HFFc6 (cell line): ENCODE measurements around the gene CAT. TPM values are rescaled to one million over a fixed set of nuclear protein-coding genes. Genes with fewer than 3 reads are reported as not detected.

Source experiments
- DNase-seq: peaks from one replicate; pipeline ENCODE4 v3.0.0-alpha.2; 2018
- H3K27ac Mint-ChIP-seq: 2 replicates; pipeline ENCODE4 v1.8.0; 2020; ENCODE audit warnings: mild to moderate bottlenecking, mixed read lengths
- H3K27me3 Mint-ChIP-seq: 2 replicates; pipeline ENCODE4 v1.8.0; 2021; ENCODE audit warnings: mild to moderate bottlenecking, moderate library complexity, mixed read lengths; ENCODE audit not compliant: insufficient read depth
- H3K36me3 Mint-ChIP-seq: 2 replicates; pipeline ENCODE4 v1.8.0; 2021; ENCODE audit warnings: low read depth, mixed read lengths
- H3K4me1 Mint-ChIP-seq: 2 replicates; pipeline ENCODE4 v1.8.0; 2020; ENCODE audit warnings: low read depth, mixed read lengths
- H3K4me3 Mint-ChIP-seq: 2 replicates; pipeline ENCODE4 v1.8.0; 2020; ENCODE audit warnings: mild to moderate bottlenecking, moderate library complexity, mixed read lengths
- H3K9me3 Mint-ChIP-seq: 2 replicates; pipeline ENCODE4 v1.8.0; 2020; ENCODE audit warnings: mild to moderate bottlenecking, mixed read lengths
- total RNA-seq, 6 experiments: library from RNA; stranded (reverse); fragmentation: NEBNext Ultra II Directional; extraction: Animal tissue kit (Norgen Biotek cat#: 25700); gene quantifications; 2 replicates in 1 of 6; 3 replicates in 5 of 6; pipeline ENCODE4 v1.2.3, GENCODE V29; 2021
- TF ChIP-seq, protein P1 (sequence below): fragments of 200-600 bp; sonication (generic); IDR thresholded peaks from 2 replicates; pipeline ENCODE4 v1.5.0; 2021; ENCODE audit warnings: antibody characterized with exemption, mild to moderate bottlenecking

CAT gene
- total RNA-seq, 6 experiments from 2014 or later: 36.7 to 47.4 (median 42.9) TPM

- peaks cover 6% of the 10 kb centered on the region for H3K27me3 Mint-ChIP-seq
- H3K9me3 Mint-ChIP-seq: no peaks in the 10 kb centered on the region
- DNase-seq: no peak
- no peak overlapping the region for H3K4me3 Mint-ChIP-seq
- H3K36me3 Mint-ChIP-seq: no peaks in the 10 kb centered on the region
- no peak overlapping the region for H3K27ac Mint-ChIP-seq
- TF ChIP-seq, protein P1, sequence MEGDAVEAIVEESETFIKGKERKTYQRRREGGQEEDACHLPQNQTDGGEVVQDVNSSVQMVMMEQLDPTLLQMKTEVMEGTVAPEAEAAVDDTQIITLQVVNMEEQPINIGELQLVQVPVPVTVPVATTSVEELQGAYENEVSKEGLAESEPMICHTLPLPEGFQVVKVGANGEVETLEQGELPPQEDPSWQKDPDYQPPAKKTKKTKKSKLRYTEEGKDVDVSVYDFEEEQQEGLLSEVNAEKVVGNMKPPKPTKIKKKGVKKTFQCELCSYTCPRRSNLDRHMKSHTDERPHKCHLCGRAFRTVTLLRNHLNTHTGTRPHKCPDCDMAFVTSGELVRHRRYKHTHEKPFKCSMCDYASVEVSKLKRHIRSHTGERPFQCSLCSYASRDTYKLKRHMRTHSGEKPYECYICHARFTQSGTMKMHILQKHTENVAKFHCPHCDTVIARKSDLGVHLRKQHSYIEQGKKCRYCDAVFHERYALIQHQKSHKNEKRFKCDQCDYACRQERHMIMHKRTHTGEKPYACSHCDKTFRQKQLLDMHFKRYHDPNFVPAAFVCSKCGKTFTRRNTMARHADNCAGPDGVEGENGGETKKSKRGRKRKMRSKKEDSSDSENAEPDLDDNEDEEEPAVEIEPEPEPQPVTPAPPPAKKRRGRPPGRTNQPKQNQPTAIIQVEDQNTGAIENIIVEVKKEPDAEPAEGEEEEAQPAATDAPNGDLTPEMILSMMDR: no peak
- H3K4me1 Mint-ChIP-seq: no peaks in the 10 kb centered on the region
Observed at GRCh38 chr11:34516247-34517040, 77.7 kb downstream of the CAT start.

GRCh38 chr11:34519595-34520235 is 81.0 kb downstream of the CAT start:
- TF ChIP-seq, protein P1: no peak

GRCh38 chr11:34521265-34521664 is 82.5 kb downstream of the CAT start:
- Mint-ChIP-seq H3K4me3 (no peak overlapping the region), H3K4me1 (peaks cover 2% of the 10 kb centered on the region; the same call in 1 of the 2 replicates), H3K27ac (no peak overlapping the region), H3K9me3 (no peaks in the 10 kb centered on the region), H3K36me3 (no peaks in the 10 kb centered on the region), H3K27me3 (peaks cover 19% of the 10 kb centered on the region)
- no peak for DNase-seq
- TF ChIP-seq, protein P1: no peak

More at GRCh38 chr11:34519595-34520235, 81.0 kb downstream of the CAT start:
- Mint-ChIP-seq H3K27ac (no peak overlapping the region), H3K36me3 (no peaks in the 10 kb centered on the region), H3K27me3 (peaks cover 7% of the 10 kb centered on the region), H3K9me3 (no peaks in the 10 kb centered on the region), H3K4me1 (no peaks in the 10 kb centered on the region), H3K4me3 (no peak overlapping the region)
- no peak for DNase-seq

Other genes starting within 250 kb of the CAT start
- 1 to 10 TPM; 2.5 to 3.6 (median 2.8) TPM for gene ABTB2, start 80.9 kb upstream of the CAT start, total RNA-seq
- not detected for gene ELF5, start 74.9 kb downstream of the CAT start, total RNA-seq
- gene EHF, start 182.2 kb downstream of the CAT start, total RNA-seq: under 1 TPM in 1 of 6 experiments, not detected in 5; 0.09 TPM